Neural progenitor cell (in vitro differentiated cells): ENCODE results near the gene SPTBN1.

ENCODE experiments used
- CTCF ChIP-seq: fragments of 200-600 bp; sonication (generic); IDR thresholded peaks from 2 replicates; pipeline ENCODE4 v1.5.1; 2017; ENCODE audit warnings: antibody characterized with exemption, mild to moderate bottlenecking
- EZH2 ChIP-seq: fragments of 200-600 bp; sonication (generic); IDR thresholded peaks from 2 replicates; pipeline ENCODE4 v1.6.1; 2017; ENCODE audit warnings: antibody characterized with exemption, mild to moderate bottlenecking, moderate library complexity

GRCh38 chr2:54574107-54574859 lies 118.2 kb downstream of the SPTBN1 start:
- TF ChIP-seq CTCF, result no peak
- no peak for TF ChIP-seq EZH2
